ENCODE results near the gene PRKG1. TPM values are rescaled to one million over a fixed set of nuclear protein-coding genes. Genes with fewer than 3 reads are reported as not detected.
"Not testable (repeated sequence)": the region's sequence is repeated elsewhere in the genome, so short reads cannot be mapped to it uniquely, and the experiment has no call there.

The PRKG1 gene
- total RNA-seq, 2 donors from 2014 or later: 0.42 TPM; not detected in 1

GRCh38 chr10:51159841-51160240 is 85.6 kb downstream of the PRKG1 start:
- no peak overlapping the region for H3K4me3 Mint-ChIP-seq
- H3K36me3 Mint-ChIP-seq (ENCODE audit: low read depth): no peaks in the 10 kb centered on the region
- no peaks in the 10 kb centered on the region for H3K9me3 Mint-ChIP-seq
- no peak for ATAC-seq (replicated peaks)
- H3K4me1 Mint-ChIP-seq: no peaks in the 10 kb centered on the region
- H3K27me3 Mint-ChIP-seq: no peaks in the 10 kb centered on the region
- H3K27ac Mint-ChIP-seq: no peak overlapping the region

- H3K27me3 Mint-ChIP-seq: no peaks in the 10 kb centered on the region
Measured at GRCh38 chr10:51162002-51162401, 87.7 kb downstream of the PRKG1 start.

GRCh38 chr10:51163380-51164049 is 89.2 kb downstream of the PRKG1 start:
- not testable (repeated sequence) for ATAC-seq (replicated peaks); H3K4me1 Mint-ChIP-seq; H3K27ac Mint-ChIP-seq; H3K36me3 Mint-ChIP-seq (ENCODE audit: low read depth); H3K27me3 Mint-ChIP-seq; H3K4me3 Mint-ChIP-seq; H3K9me3 Mint-ChIP-seq

More at GRCh38 chr10:51162002-51162401, 87.7 kb downstream of the PRKG1 start:
- Mint-ChIP-seq H3K27ac (no peak overlapping the region), H3K36me3 (ENCODE audit: low read depth) (no peaks in the 10 kb centered on the region), H3K4me1 (no peaks in the 10 kb centered on the region), H3K4me3 (no peak overlapping the region), H3K9me3 (no peaks in the 10 kb centered on the region)
- no peak for ATAC-seq (replicated peaks)

- Mint-ChIP-seq H3K27ac (no peak overlapping the region), H3K4me1 (no peaks in the 10 kb centered on the region), H3K4me3 (no peak overlapping the region), H3K9me3 (no peaks in the 10 kb centered on the region), H3K36me3 (ENCODE audit: low read depth) (no peaks in the 10 kb centered on the region), H3K27me3 (no peaks in the 10 kb centered on the region)
- no peak for ATAC-seq (replicated peaks)
Measured at GRCh38 chr10:51168086-51168815, 94.0 kb downstream of the PRKG1 start.

- H3K36me3 Mint-ChIP-seq (ENCODE audit: low read depth): no peaks in the 10 kb centered on the region
Measured at GRCh38 chr10:51169111-51169510, 94.8 kb downstream of the PRKG1 start.

GRCh38 chr10:51170518-51171245 is 96.4 kb downstream of the PRKG1 start:
- H3K4me1 Mint-ChIP-seq: no peaks in the 10 kb centered on the region
- H3K27me3 Mint-ChIP-seq: no peaks in the 10 kb centered on the region
- ATAC-seq (replicated peaks): no peak
- no peaks in the 10 kb centered on the region for H3K36me3 Mint-ChIP-seq (ENCODE audit: low read depth)
- no peak overlapping the region for H3K27ac Mint-ChIP-seq
- H3K9me3 Mint-ChIP-seq: no peaks in the 10 kb centered on the region
- no peak overlapping the region for H3K4me3 Mint-ChIP-seq

More at GRCh38 chr10:51169111-51169510, 94.8 kb downstream of the PRKG1 start:
- ATAC-seq (replicated peaks): no peak
- Mint-ChIP-seq H3K27me3 (no peaks in the 10 kb centered on the region), H3K4me1 (no peaks in the 10 kb centered on the region), H3K27ac (no peak overlapping the region), H3K4me3 (no peak overlapping the region), H3K9me3 (no peaks in the 10 kb centered on the region)

GRCh38 chr10:51171946-51172345 is 97.7 kb downstream of the PRKG1 start:
- H3K27ac Mint-ChIP-seq: no peak overlapping the region
- no peaks in the 10 kb centered on the region for H3K9me3 Mint-ChIP-seq
- H3K4me1 Mint-ChIP-seq: no peaks in the 10 kb centered on the region
- H3K4me3 Mint-ChIP-seq: no peak overlapping the region
- no peaks in the 10 kb centered on the region for H3K27me3 Mint-ChIP-seq
- no peaks in the 10 kb centered on the region for H3K36me3 Mint-ChIP-seq (ENCODE audit: low read depth)
- no peak for ATAC-seq (replicated peaks)

GRCh38 chr10:51176976-51177695 is 102.8 kb downstream of the PRKG1 start:
- Mint-ChIP-seq H3K4me3 (no peak overlapping the region), H3K27me3 (no peaks in the 10 kb centered on the region), H3K4me1 (no peaks in the 10 kb centered on the region), H3K27ac (no peak overlapping the region), H3K9me3 (no peaks in the 10 kb centered on the region), H3K36me3 (ENCODE audit: low read depth) (no peaks in the 10 kb centered on the region)
- no peak for ATAC-seq (replicated peaks)

GRCh38 chr10:51178634-51179033 is 104.3 kb downstream of the PRKG1 start:
- Mint-ChIP-seq H3K27ac (no peak overlapping the region), H3K9me3 (no peaks in the 10 kb centered on the region), H3K36me3 (ENCODE audit: low read depth) (no peaks in the 10 kb centered on the region), H3K4me3 (no peak overlapping the region), H3K27me3 (no peaks in the 10 kb centered on the region), H3K4me1 (no peaks in the 10 kb centered on the region)
- no peak for ATAC-seq (replicated peaks)

- H3K36me3 Mint-ChIP-seq (ENCODE audit: low read depth): no peaks in the 10 kb centered on the region
- H3K27me3 Mint-ChIP-seq: no peaks in the 10 kb centered on the region
- no peak overlapping the region for H3K27ac Mint-ChIP-seq
- no peaks in the 10 kb centered on the region for H3K9me3 Mint-ChIP-seq
- H3K4me3 Mint-ChIP-seq: no peak overlapping the region
- no peak for ATAC-seq (replicated peaks)
- H3K4me1 Mint-ChIP-seq: no peaks in the 10 kb centered on the region
Measured at GRCh38 chr10:51180141-51180540, 105.9 kb downstream of the PRKG1 start.

- Mint-ChIP-seq H3K4me3 (no peak overlapping the region), H3K4me1 (no peaks in the 10 kb centered on the region), H3K9me3 (no peaks in the 10 kb centered on the region), H3K36me3 (ENCODE audit: low read depth) (no peaks in the 10 kb centered on the region), H3K27me3 (no peaks in the 10 kb centered on the region), H3K27ac (no peak overlapping the region)
- ATAC-seq (replicated peaks): no peak
Measured at GRCh38 chr10:51183783-51184182, 109.5 kb downstream of the PRKG1 start.

GRCh38 chr10:51186361-51186760 is 112.1 kb downstream of the PRKG1 start:
- Mint-ChIP-seq H3K27ac (no peak overlapping the region), H3K27me3 (no peaks in the 10 kb centered on the region), H3K4me3 (no peak overlapping the region), H3K4me1 (no peaks in the 10 kb centered on the region), H3K9me3 (no peaks in the 10 kb centered on the region), H3K36me3 (ENCODE audit: low read depth) (no peaks in the 10 kb centered on the region)
- ATAC-seq (replicated peaks): no peak

GRCh38 chr10:51188008-51188407 is 113.7 kb downstream of the PRKG1 start:
- no peaks in the 10 kb centered on the region for H3K36me3 Mint-ChIP-seq (ENCODE audit: low read depth)
- no peaks in the 10 kb centered on the region for H3K27me3 Mint-ChIP-seq
- no peak for ATAC-seq (replicated peaks)
- no peaks in the 10 kb centered on the region for H3K9me3 Mint-ChIP-seq
- no peak overlapping the region for H3K4me3 Mint-ChIP-seq
- no peaks in the 10 kb centered on the region for H3K4me1 Mint-ChIP-seq
- no peak overlapping the region for H3K27ac Mint-ChIP-seq

- no peak overlapping the region for H3K27ac Mint-ChIP-seq
- no peaks in the 10 kb centered on the region for H3K4me1 Mint-ChIP-seq
- no peaks in the 10 kb centered on the region for H3K36me3 Mint-ChIP-seq (ENCODE audit: low read depth)
- ATAC-seq (replicated peaks): no peak
- H3K27me3 Mint-ChIP-seq: no peaks in the 10 kb centered on the region
- no peak overlapping the region for H3K4me3 Mint-ChIP-seq
- H3K9me3 Mint-ChIP-seq: no peaks in the 10 kb centered on the region
Measured at GRCh38 chr10:51188866-51189265, 114.6 kb downstream of the PRKG1 start.
